Measurements from ENCODE around the gene EBF3.

Gene EBF3

GRCh38 chr10:129959544-129960480 lies 4.3 kb downstream of the EBF3 start:
- no peak for DNase-seq

DNA sequence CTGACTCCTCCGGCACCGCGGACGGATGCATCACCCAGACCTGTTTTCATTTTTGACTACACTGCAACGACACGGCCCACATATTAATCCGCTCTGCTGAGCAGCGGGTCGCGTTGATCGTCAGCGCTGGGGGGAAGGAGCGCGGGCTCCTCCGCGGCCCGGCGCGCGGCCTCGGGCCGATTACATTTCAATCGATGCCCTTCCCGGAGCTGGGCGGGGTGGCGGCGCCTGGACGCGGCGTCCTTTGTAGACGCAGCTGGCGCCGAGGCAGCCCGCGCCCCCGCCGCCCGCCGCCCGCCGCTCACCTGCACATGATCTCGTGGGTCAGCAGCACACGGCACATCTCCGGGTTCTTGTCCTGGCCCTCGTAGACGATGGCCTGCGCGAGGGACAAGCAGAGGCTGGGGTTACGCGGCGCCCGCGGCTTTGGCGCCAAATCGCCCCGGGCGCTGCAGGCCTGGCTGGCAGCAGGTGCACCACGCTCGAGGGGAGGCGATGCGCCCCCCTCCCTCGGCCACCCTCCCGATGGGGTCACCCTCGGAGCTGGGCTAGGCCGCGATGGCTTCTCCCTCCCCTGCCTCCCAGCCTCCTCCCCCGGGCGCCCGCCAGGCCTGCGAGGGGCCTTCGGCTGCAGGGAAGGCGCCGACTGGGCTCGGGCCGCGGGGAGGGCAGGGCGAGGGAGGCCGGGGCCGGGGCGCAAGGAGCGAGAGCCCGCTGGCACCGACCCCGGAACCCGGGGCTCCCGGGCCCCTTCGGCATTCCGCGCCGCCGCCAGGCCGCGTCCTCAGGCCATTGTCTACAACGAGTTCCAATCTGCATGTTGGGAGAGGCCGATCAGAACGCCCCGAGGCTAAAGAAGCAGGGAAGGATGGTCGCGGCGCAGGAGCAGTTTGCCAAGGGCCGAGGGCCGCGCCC lies 5.2 kb downstream of the EBF3 start:
- no peak for DNase-seq

DNA sequence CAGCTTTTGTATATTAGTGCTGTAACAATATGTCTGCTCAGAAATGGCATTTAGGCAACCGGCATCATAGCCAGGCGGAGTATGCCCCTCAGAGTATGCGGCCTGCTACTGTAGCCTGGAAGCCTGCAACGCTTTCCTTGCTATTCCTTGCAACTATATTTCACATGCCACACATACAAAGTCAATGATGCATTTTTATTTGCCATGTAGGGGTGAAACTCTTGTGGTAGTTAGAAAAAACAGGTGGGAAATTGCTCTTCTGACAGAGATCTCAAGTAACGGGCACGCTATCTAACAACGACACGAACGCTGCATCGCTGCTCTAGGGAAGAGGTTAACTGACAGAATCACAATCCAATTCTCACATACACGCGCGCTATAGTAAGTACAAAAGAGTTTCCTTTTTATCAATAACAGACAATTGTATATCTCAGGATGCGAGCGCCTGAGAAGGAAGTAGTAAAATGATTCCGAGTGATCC lies 5.9 kb downstream of the EBF3 start:
- no peak for DNase-seq

DNA sequence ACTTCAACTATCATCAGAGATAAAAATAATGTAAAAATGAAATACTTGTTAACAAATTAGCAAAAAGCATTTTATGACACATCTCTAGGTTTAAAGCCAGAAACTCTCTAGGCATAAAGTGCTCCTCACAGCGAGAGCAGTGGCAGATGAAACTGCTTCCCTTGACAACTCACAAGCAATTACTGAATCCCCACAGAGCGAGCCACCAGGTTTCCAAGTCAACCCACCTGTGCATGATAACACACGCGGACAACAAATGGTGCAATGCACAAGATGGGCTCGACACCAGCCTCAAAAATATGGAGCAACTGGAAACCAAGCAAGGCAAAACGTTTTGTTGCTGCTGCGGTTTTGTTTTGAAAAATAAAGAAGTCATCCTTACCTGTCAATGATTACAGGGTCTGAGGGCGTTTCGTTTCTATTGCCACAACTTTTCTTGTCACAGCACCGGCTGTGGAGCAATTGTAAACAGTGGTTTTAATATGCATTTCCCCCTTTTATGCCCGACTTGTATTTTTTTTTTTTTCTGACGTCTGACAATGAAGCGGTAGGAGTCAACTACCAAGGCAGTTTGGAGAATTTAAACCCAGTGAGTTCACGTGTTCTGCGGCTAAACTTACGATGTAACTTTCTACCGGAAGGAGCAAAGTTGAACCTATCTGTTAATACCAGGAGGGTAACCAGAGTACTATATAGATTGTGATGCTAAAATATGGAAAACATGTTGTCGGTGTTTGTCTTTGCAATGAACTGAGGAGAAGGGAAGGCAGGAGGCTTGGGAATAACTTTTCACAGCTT lies 7.0 kb downstream of the EBF3 start:
- DNase-seq: no peak

DNA sequence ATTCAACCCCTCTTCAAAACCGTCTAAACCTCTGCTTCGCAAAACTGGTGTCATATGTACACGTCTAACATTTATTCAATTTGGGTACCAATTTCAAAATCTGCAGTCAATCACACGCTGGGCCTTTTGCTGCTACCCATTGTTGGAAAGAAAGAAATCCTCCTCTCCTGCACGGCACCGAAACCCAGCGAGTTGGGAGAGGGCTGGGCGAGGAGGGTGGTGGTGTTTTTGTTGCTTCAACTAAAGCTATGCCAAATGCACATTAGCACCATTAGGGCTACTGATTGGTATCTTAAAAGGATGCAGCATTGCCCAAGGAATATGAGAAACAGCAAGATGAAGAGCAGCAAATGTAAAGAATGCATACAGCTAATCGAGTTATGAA lies 7.8 kb downstream of the EBF3 start:
- DNase-seq: no peak

- no peak for DNase-seq
Observed at GRCh38 chr10:129955601-129956285, 8.3 kb downstream of the EBF3 start.

- no peak for DNase-seq
Observed at GRCh38 chr10:129954492-129955315, 9.4 kb downstream of the EBF3 start.

DNA sequence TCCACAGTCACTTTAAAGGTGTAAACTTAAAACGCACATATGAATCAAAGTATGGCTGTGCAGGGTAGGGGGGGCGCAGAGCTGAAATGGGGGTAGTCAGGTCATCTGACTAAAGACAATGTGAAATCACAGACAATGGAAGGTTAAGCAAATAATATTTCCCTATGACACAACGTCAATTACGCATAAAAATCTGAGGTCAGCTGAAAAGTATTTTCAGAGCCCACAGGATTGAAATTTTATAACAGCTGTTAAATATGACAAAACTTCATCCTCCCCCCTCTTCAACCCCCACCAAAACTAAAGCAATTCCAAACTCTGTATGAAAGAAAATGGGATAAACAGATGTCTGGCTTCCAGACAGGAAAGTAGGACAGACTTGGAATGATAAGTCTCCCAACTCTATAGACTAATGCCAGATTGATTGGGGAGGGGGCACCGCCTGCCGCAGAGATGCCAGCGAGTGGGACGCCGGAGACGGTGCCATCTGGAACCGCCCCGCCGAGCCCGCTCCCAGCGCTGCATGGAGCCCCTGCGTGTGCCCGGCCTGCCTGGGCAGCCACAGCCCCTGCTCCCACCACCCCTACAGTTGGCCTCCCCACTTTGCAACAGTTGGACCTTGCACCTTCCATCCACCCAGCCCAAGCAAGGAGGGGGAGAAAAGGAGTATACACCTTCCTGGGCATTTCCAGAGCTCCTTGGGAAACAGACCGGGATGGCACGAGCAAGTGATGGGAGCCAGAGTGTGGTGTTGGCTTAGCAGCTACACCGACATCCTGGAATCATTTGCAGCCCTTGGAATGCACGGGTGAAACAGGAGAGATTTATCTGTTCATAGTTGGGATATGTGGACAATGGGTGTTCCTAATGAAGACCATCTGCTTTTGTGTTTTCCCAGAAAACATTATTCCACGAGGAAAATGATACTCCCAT lies 10.7 kb downstream of the EBF3 start:
- no peak for DNase-seq

GRCh38 chr10:129952378-129953118 lies 11.5 kb downstream of the EBF3 start:
- no peak for DNase-seq

GRCh38 chr10:129951970-129952265 lies 12.2 kb downstream of the EBF3 start:
- no peak for DNase-seq

DNA sequence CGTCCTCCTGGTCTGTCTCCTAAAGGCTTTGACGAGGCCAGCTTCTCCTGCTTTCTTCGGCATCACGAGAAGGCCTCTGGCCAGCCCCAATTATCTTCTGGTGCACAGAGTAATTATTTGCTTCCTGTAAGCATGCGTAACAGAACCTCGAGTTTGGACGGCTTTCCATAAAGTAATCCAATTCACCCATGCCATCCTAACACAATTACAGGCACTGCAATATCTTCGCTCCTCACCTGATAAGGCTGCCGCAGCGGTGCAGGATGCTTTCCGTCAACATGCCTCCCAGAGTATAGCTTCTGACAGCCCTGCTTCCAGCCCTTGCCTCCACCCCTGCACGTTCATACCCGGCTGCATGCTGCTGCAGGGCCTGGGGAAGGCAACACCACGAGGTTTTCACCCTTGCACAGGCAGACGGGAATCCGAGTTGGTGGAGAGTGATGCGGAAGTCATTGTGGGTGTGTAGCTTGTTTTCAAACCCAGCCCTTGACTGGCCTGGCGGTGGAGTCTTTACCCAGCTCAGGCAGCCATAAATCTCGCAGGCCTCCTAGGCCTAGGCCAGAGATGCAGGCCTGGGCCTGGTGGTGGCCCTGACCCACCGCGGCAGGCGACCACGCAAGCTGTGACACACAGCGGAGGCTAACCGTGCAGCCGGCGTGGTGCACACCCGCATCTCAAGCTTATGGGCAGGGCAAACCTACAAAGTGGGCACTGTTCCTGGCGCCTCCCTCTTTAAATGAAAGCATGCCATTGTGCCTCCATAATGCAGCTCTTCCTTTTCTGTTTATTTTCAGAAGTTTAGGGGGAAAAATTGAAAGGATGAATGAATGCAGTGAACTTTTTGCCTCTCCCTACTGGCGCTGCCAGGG lies 12.7 kb downstream of the EBF3 start:
- DNase-seq: no peak

- no peak for DNase-seq
Observed at GRCh38 chr10:129950676-129951075, 13.4 kb downstream of the EBF3 start.

DNA sequence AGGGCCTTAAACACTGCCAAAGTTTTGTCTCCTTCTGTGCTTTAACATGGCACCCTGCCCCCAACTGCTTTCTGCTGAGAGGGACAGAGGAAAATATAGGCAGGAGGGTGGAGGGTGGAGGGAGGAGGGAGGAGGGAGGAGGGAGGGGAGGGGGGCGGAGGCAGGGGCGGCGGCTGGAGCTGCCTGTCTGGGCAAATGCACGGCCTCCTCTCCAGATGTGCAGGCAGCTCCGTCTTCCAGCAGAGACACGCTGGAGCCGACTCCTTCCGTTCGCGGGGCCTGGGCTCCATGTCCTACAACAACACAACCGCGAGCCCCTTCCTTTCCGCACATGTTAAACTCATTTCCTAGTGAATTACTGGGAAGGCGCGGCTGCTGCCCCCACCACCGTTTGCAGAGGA lies 14.2 kb downstream of the EBF3 start:
- DNase-seq: no peak

GRCh38 chr10:129949411-129949810 lies 14.7 kb downstream of the EBF3 start:
- DNase-seq: no peak

- DNase-seq: no peak
Observed at GRCh38 chr10:129946859-129947258, 17.2 kb downstream of the EBF3 start.

DNA sequence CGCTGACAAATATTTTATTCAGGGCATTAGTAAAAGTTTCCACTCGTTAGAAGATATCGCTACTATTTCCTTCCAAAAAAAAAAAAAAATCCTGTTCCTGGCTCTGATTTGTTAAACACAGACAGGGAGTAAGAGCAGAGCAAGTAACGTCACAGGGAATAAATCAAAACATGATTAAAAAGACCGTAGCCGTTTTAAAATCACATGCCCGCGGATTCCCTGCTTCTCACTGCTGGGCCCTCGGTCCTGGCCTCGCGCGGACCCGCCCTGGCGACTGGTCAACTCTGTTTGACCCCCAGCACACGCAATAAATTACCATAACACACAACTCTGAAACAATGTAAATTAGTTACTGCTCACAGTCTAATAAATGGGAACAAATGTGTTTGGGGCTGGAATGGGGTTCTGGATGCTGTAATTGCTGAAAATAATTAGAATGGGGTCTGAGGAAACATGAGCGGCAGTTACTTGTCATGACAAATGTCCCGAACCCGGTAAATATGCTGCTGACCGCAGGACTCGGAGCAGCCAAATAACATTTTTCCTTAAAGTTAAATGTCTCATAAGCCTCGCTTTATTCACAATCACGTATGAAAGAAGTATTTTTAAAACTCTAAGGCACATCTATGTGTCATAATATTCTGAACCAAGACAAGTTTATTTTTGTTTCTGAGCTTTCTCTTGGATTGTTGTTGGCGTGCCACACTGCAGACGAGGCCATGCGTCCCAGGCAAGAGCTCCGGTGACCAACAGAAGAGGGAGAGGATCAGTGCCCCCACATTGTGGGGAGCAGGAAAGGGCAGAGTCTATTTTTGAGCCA lies 17.9 kb downstream of the EBF3 start:
- DNase-seq: no peak

- no peak for DNase-seq
Observed at GRCh38 chr10:129945526-129945925, 18.5 kb downstream of the EBF3 start.

GRCh38 chr10:129945064-129945463 lies 19.0 kb downstream of the EBF3 start:
- DNase-seq: no peak

All from activated CD4-positive, alpha-beta T cell treated with anti-CD3 and anti-CD28 coated beads, Interleukin-2, amount 50 U/mL, for 16 hours (primary cell).